HCT116 (cell line): ENCODE measurements around the gene KCTD15. TPM values are rescaled to one million over a fixed set of nuclear protein-coding genes. Genes with fewer than 3 reads are reported as not detected.

Experiments used
- ATAC-seq: fragments of 200-7000 bp; cut with Tn5 transposase; 2 replicates; pipeline ENCODE4 v1.9.1; 2020; ENCODE audit warnings: mild to moderate bottlenecking, moderate library complexity
- BruUV-seq: library from RNA; stranded (reverse); fragments of 400-500 nt; replicated peaks from 2 replicates; lab custom pipeline; 2021; lab: Mats Ljungman, UMichigan
- CTCF ChIA-PET: fragments of 300-600 bp; sonication (Branson Sonifier 250); formaldehyde crosslinking; loops from one replicate; lab custom pipeline; 2021; ENCODE audit warnings: antibody characterized with exemption; lab: Charles Lee
- POLR2A ChIA-PET: fragments of 300-600, 350-600 bp; sonication (Branson Sonifier 250); formaldehyde crosslinking; loops from one replicate; lab custom pipeline; 2021; ENCODE audit warnings: antibody characterized with exemption; lab: Charles Lee
- RAD21 ChIA-PET, 2 experiments: fragments of 300-600 bp; sonication (Branson Sonifier 250); formaldehyde crosslinking; loops; one replicate each; lab custom pipeline; 2023; ENCODE audit warnings: low total read pairs in 2 of 2; ENCODE audit not compliant: uncharacterized antibody in 2 of 2, unreplicated experiment in 2 of 2, low non-redundant PET in 1 of 2; lab: Charles Lee
- DNase-seq: peaks from one replicate; pipeline ENCODE4 v3.0.0-alpha.2; 2010; ENCODE audit warnings: low read depth, low spot score
- H2AFZ ChIP-seq: fragments of 200-600 bp; shearing (Covaris generic), sonication (generic); 2 replicates; pipeline ENCODE4 v1.6.1; 2017; ENCODE audit warnings: low read depth, mixed run types, mixed read lengths, antibody characterized with exemption, low read length; ENCODE audit not compliant: poor library complexity, severe bottlenecking
- H3K27ac ChIP-seq: 2 replicates; pipeline ENCODE4 v1.5.1; 2012; ENCODE audit warnings: low read depth, low read length
- H3K27me3 ChIP-seq: fragments of 200-600 bp; sonication (generic); 2 replicates; pipeline ENCODE4 v1.6.1; 2016; ENCODE audit warnings: mixed run types, low read length, mixed read lengths; ENCODE audit not compliant: insufficient read depth
- H3K36me3 ChIP-seq, 2 experiments: fragments of 200-500 bp in 1 of 2; fragments of 200-600 bp in 1 of 2; sonication (Bioruptor generic) in 1 of 2; sonication (generic) in 1 of 2; 2 replicates each; pipeline versions ENCODE4 v1.5.1 to v1.6.1; 2014 to 2016; ENCODE audit warnings: low read length in 2 of 2, inconsistent platforms in 1 of 2, mixed read lengths in 1 of 2, mixed run types in 1 of 2; ENCODE audit not compliant: insufficient read depth in 2 of 2, control insufficient read depth in 1 of 2
- H3K4me1 ChIP-seq, 2 experiments: fragments of 200-600 bp in 1 of 2; sonication (generic) in 1 of 2; 2 replicates each; pipeline versions ENCODE4 v1.5.1 to v1.6.1; 2012 to 2017; ENCODE audit warnings: low read length in 2 of 2, inconsistent platforms in 1 of 2, mild to moderate bottlenecking in 1 of 2, mixed read lengths in 1 of 2, mixed run types in 1 of 2, moderate library complexity in 1 of 2; ENCODE audit not compliant: insufficient read depth in 2 of 2, control insufficient read depth in 1 of 2
- H3K4me2 ChIP-seq: fragments of 200-600 bp; sonication (generic); 2 replicates; pipeline ENCODE4 v1.6.1; 2017; ENCODE audit warnings: mixed run types, low read length, mixed read lengths
- H3K4me3 ChIP-seq, 2 experiments: fragments of 200-600 bp in 1 of 2; sonication (generic) in 1 of 2; replicated peaks in 1 of 2; 2 replicates each; pipeline ENCODE4 v1.5.1; 2011 to 2016; ENCODE audit warnings: low read length in 2 of 2, control low read depth in 1 of 2, low read depth in 1 of 2, mild to moderate bottlenecking in 1 of 2, mixed read lengths in 1 of 2, mixed run types in 1 of 2
- H3K79me2 ChIP-seq: fragments of 200-600 bp; sonication (generic); 2 replicates; pipeline ENCODE4 v1.6.1; 2017; ENCODE audit warnings: mild to moderate bottlenecking, mixed run types, low read length, moderate library complexity, mixed read lengths; ENCODE audit not compliant: insufficient read depth
- H3K9ac ChIP-seq: fragments of 200-600 bp; sonication (generic); 2 replicates; pipeline ENCODE4 v1.6.1; 2016; ENCODE audit warnings: low read length, mixed read lengths
- H3K9me2 ChIP-seq: fragments of 200-600 bp; sonication (generic), shearing (Covaris generic); 2 replicates; pipeline ENCODE4 v1.6.1; 2017; ENCODE audit warnings: mixed run types, mild to moderate bottlenecking, moderate library complexity; ENCODE audit not compliant: insufficient read depth
- H3K9me3 ChIP-seq, 2 experiments: fragments of 200-500 bp in 1 of 2; fragments of 200-600 bp in 1 of 2; sonication (Bioruptor generic) in 1 of 2; sonication (generic) in 1 of 2; 2 replicates each; pipeline ENCODE4 v1.6.1; 2014 to 2017; ENCODE audit warnings: low read length in 2 of 2, mixed read lengths in 2 of 2, inconsistent platforms in 1 of 2, low read depth in 1 of 2, mild to moderate bottlenecking in 1 of 2, mixed run types in 1 of 2, moderate library complexity in 1 of 2; ENCODE audit not compliant: control insufficient read depth in 1 of 2, insufficient read depth in 1 of 2
- H4K20me1 ChIP-seq: fragments of 200-600 bp; sonication (generic), shearing (Covaris generic); 2 replicates; pipeline ENCODE4 v1.6.1; 2017; ENCODE audit warnings: mixed run types, mild to moderate bottlenecking, moderate library complexity; ENCODE audit not compliant: insufficient read depth
- CTCF ChIP-seq, 3 experiments: fragments of 200-600 bp in 1 of 3; sonication (generic) in 1 of 3; IDR thresholded peaks in 2 of 3; conservative IDR thresholded peaks in 1 of 3; 2 replicates each; pipeline ENCODE4 v1.5.1; 2012 to 2017; ENCODE audit warnings: low read depth in 2 of 3, low read length in 2 of 3, antibody characterized with exemption in 1 of 3, borderline replicate concordance in 1 of 3, control low read depth in 1 of 3, mild to moderate bottlenecking in 1 of 3, mixed read lengths in 1 of 3, mixed run types in 1 of 3, moderate library complexity in 1 of 3; ENCODE audit not compliant: insufficient read depth in 1 of 3
- FOSL1 ChIP-seq: IDR thresholded peaks from 2 replicates; pipeline ENCODE4 v1.6.1; 2012; ENCODE audit warnings: low read depth
- SIN3A ChIP-seq: IDR thresholded peaks from 2 replicates; pipeline ENCODE4 v1.6.1; 2012; ENCODE audit warnings: low read depth
- SRF ChIP-seq: IDR thresholded peaks from 2 replicates; pipeline ENCODE4 v1.6.1; 2012; ENCODE audit warnings: low read depth
- ZNF274 ChIP-seq: fragments of 200-500 bp; sonication (Bioruptor generic); IDR thresholded peaks from 2 replicates; pipeline ENCODE4 v1.6.1; 2014; ENCODE audit warnings: mild to moderate bottlenecking, low read depth, low read length, inconsistent platforms
- intact Hi-C: fragments of 100-400 bp; cut with micrococcal nuclease; formaldehyde crosslinking; loops from 2 replicates; pipeline ENCODE4 v1.10.0; 2022
- total RNA-seq: library from RNA; stranded (reverse); gene quantifications from one replicate; pipeline ENCODE4 v1.2.1, GENCODE V29; 2021; ENCODE audit not compliant: unreplicated experiment

The KCTD15 gene
- total RNA-seq, 1 experiment from 2014 or later = 29.2 TPM

DNA sequence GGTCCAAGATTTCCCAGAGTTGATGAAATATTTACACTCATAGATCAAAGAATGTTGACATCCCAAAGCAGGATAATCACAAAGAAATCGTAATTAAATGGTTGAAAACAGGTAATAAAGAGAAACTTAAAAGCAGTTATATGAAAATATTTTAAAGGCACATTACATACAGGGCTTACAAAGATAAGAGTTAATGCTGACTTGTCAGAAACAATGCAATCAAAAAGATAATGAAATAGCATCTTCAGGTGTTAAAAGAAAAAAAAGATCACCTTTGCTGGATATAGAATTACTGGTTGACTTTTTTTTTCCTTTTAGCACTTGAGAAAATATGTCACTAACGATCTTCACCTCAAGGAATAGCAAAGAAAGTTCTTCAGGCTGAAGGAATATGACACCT lies 48.8 kb downstream of the KCTD15 start:
- no peak overlapping the region for H3K4me2 ChIP-seq
- H3K9ac ChIP-seq = no peak overlapping the region
- H3K36me3 ChIP-seq = no peaks in the 10 kb centered on the region
- H4K20me1 ChIP-seq = no peaks in the 10 kb centered on the region
- H3K9me3 ChIP-seq = no peaks in the 10 kb centered on the region
- H3K27me3 ChIP-seq = no peaks in the 10 kb centered on the region; the same call in 1 of the 2 replicates
- POLR2A ChIA-PET = no interaction called here
- no peak overlapping the region for H3K4me3 ChIP-seq
- no peak for ATAC-seq
- RAD21 ChIA-PET = no interaction called here
- TF ChIP-seq FOSL1 = no peak
- no peak for TF ChIP-seq ZNF274
- no peak for TF ChIP-seq SRF
- TF ChIP-seq SIN3A = no peak
- DNase-seq = no peak
- no peak overlapping the region for H3K27ac ChIP-seq
- no peaks in the 10 kb centered on the region for H3K4me1 ChIP-seq
- H3K9me2 ChIP-seq = no peaks in the 10 kb centered on the region
- no peaks in the 10 kb centered on the region for H3K79me2 ChIP-seq
- BruUV-seq = no TSS peak
- H2AFZ ChIP-seq = no peak overlapping the region
- intact Hi-C loops = no loop called here
- CTCF ChIA-PET = no interaction called here

GRCh38 chr19:33849551-33850147 lies 53.0 kb downstream of the KCTD15 start:
- no peak for DNase-seq
- Histone ChIP-seq H3K4me1 (no peaks in the 10 kb centered on the region), H3K9ac (no peak overlapping the region), H3K36me3 (no peaks in the 10 kb centered on the region), H2AFZ (no peak overlapping the region), H3K4me3 (no peak overlapping the region), H3K9me2 (no peaks in the 10 kb centered on the region), H3K4me2 (no peak overlapping the region), H3K9me3 (no peaks in the 10 kb centered on the region), H3K27me3 (no peaks in the 10 kb centered on the region), H4K20me1 (no peaks in the 10 kb centered on the region), H3K79me2 (no peaks in the 10 kb centered on the region), H3K27ac (no peak overlapping the region)
- intact Hi-C loops = no loop called here
- ChIA-PET POLR2A (no interaction called here), CTCF (no interaction called here), RAD21 (interaction anchor here in 1 of 2 experiments (0.7 kb wide), 1 partner anchor 148 kb away, joined by 3 read pairs; no protein-coding TSS in a partner anchor)
- no TSS peak for BruUV-seq
- no peak for TF ChIP-seq CTCF (IDR thresholded peaks at IDR 0.05 in 2 of 3, conservative IDR thresholded peaks at IDR 0.05 in 1 of 3; ENCODE audit: borderline replicate concordance in 1 of 3, insufficient read depth in 1 of 3, low read depth in 2 of 3, low read length in 2 of 3)
- ATAC-seq = no peak
